ENCODE results near the gene COLGALT1. TPM values are rescaled to one million over a fixed set of nuclear protein-coding genes. Genes with fewer than 3 reads are reported as not detected.
"Not testable (repeated sequence)": the region's sequence is repeated elsewhere in the genome, so short reads cannot be mapped to it uniquely, and the experiment has no call there.

The COLGALT1 gene
- total RNA-seq, 4 donors from 2014 or later: 74.5 to 141 (median 88.2) TPM

DNA sequence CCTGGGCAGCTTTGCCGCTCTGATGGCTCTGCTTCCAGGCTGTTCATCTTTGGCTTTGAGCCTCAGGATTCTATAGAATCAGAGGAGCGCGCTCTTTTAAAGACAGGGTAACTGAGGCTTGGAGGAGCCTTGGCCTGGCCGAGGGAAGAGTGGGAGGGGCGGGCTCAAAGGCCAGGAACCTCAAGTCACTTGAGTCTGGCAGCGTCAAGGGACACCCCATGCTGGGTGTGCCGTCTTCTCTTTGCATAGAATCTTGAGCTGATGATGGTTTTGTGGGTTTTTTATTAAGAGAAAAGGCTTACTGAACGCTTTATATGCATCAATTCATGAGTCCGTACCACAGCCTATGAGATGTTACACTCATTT, 42.9 kb upstream of the COLGALT1 start:
- H3K27ac ChIP-seq: peak overlapping the region; percentile 93 to 100 (median 98)
- H3K4me1 ChIP-seq: peaks cover 6 to 54% (median 33%) of the 10 kb centered on the region in 4 donors
- no peaks in the 10 kb centered on the region for H3K27me3 ChIP-seq

DNA sequence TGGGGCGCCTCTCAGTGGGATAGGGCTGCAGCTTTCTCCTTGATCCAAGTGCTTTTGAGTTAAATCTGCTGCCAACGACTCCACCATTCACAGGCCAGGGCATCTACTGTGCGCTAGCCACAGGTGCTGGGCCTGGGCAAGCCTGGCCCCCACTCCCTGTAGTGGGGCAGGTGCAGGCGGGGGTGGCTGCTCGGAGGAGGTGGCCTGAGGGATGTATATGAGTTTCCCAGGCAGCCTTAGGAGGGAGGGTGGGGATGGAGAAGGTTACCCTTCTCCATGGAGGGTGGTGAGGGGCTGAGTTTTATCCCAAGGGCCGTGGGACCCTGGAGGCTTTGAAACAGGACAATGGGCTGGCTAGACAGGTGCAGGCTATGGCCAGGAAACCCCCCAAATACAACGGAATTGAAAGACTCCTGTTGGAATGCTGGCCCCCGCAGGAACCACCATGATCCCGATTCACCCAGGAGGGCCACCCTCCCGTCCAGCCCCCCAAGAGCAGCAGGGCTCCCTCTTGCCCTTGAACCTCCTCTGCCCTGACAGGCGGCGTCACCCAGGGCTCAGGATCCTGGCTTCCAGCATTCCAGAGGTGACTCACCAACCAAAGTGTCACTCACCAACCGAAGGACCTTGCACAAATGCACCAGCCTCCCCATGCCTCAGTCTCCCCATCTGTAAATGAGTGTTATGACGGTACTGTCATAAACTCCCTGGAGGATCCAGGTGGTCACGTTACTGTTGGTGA, 39.9 kb upstream of the COLGALT1 start:
- DNase-seq (ENCODE audit: low spot score in 2 of 2): no peak
- no peaks in the 10 kb centered on the region for H3K27me3 ChIP-seq
- H3K36me3 ChIP-seq: peaks cover 3 to 54% (median 8%) of the 10 kb centered on the region in 3 donors
- peaks cover 0 to 16% (median 5%) of the 10 kb centered on the region in 4 donors for H3K9me3 ChIP-seq
- peaks cover 0 to 25% (median 10%) of the 10 kb centered on the region in 4 donors for H3K4me1 ChIP-seq
- H3K27ac ChIP-seq: no peak overlapping the region
- H3K4me3 ChIP-seq: no peak overlapping the region
- TF ChIP-seq EP300 (IDR thresholded peaks at IDR 0.05) (no peak), POLR2A (IDR thresholded peaks at IDR 0.05) (no peak)
- TF ChIP-seq, protein P1, sequence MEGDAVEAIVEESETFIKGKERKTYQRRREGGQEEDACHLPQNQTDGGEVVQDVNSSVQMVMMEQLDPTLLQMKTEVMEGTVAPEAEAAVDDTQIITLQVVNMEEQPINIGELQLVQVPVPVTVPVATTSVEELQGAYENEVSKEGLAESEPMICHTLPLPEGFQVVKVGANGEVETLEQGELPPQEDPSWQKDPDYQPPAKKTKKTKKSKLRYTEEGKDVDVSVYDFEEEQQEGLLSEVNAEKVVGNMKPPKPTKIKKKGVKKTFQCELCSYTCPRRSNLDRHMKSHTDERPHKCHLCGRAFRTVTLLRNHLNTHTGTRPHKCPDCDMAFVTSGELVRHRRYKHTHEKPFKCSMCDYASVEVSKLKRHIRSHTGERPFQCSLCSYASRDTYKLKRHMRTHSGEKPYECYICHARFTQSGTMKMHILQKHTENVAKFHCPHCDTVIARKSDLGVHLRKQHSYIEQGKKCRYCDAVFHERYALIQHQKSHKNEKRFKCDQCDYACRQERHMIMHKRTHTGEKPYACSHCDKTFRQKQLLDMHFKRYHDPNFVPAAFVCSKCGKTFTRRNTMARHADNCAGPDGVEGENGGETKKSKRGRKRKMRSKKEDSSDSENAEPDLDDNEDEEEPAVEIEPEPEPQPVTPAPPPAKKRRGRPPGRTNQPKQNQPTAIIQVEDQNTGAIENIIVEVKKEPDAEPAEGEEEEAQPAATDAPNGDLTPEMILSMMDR (IDR thresholded peaks at IDR 0.05): no peak
- WGBS, 2 donors: 92% methylated on average over 13 to 15 of the region's 15 CpGs

More for the DNA sequence above, 42.9 kb upstream of the COLGALT1 start:
- peaks cover under 1 to 25% (median 4%) of the 10 kb centered on the region in 3 donors for H3K36me3 ChIP-seq
- H3K9me3 ChIP-seq: peaks cover 0 to 7% (median under 1%) of the 10 kb centered on the region in 4 donors
- H3K4me3 ChIP-seq: peak overlapping the region; percentile 85 to 94 (median 90)
- DNase-seq (ENCODE audit: low spot score in 2 of 2): no peak
- TF ChIP-seq, protein P1 (IDR thresholded peaks at IDR 0.05): no peak
- TF ChIP-seq EP300 (IDR thresholded peaks at IDR 0.05) (no peak), POLR2A (IDR thresholded peaks at IDR 0.05) (no peak)
- 55 to 59% methylated on average over 8 to 9 of the region's 9 CpGs for WGBS, 2 donors

DNA sequence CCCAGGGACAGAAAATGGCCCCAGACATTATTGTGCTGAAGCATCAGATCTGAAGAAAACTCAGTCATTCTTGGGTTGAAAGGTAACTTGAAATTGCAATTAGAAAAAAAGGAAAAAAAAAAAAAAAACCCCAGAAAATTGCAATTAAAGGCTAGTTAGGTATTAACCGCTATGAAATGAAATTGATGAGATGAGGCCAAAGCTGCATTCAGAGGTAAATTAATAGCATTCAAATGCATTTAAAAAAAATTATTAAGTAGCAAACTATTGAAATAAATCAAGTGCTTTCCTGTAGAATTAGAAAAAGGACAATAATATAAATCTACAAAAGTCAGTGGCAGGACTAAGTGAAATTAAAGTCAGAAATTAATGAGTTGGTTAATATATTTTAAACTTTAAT, 37.6 kb upstream of the COLGALT1 start:
- no peaks in the 10 kb centered on the region for H3K27me3 ChIP-seq
- TF ChIP-seq, protein P1 (IDR thresholded peaks at IDR 0.05): no peak
- TF ChIP-seq POLR2A (IDR thresholded peaks at IDR 0.05): no peak
- TF ChIP-seq EP300 (IDR thresholded peaks at IDR 0.05): no peak
- peaks cover 3 to 69% (median 12%) of the 10 kb centered on the region in 3 donors for H3K36me3 ChIP-seq
- no peak overlapping the region for H3K27ac ChIP-seq
- DNase-seq (ENCODE audit: low spot score in 2 of 2): no peak
- H3K9me3 ChIP-seq: peaks cover 0 to 16% (median 5%) of the 10 kb centered on the region in 4 donors
- H3K4me3 ChIP-seq: no peak overlapping the region
- WGBS, 2 donors: 97 to 100% methylated on average over 1 of the region's 1 CpG
- peaks cover 0 to 22% (median 2%) of the 10 kb centered on the region in 4 donors for H3K4me1 ChIP-seq

DNA sequence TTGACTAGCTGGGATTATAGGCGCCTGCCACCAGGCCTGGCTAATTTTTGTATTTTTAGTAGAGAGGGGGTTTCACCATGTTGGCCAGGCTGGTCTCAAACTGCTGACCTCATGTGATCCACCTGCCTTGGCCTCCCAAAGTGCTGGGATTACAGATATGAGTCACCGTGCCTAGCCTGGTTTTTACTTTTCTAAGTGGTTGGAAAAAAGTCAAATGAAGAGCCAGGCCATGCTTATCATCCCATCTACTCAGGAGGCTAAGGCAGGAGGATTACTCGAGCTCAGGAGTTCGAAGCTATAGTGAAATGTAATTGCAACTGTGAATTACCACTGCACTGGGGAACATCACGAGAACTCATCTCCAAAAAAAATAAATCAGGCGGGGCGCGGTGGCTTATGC, 36.8 kb upstream of the COLGALT1 start:
- not testable (repeated sequence) for H3K4me3 ChIP-seq; H3K27ac ChIP-seq; DNase-seq (ENCODE audit: low spot score in 2 of 2); H3K27me3 ChIP-seq
- Histone ChIP-seq H3K9me3 (peaks cover 0 to 16% (median 5%) of the 10 kb centered on the region in 4 donors), H3K36me3 (peaks cover 3 to 69% (median 12%) of the 10 kb centered on the region in 3 donors), H3K4me1 (peaks cover 0 to 22% (median 3%) of the 10 kb centered on the region in 4 donors)
- 97 to 98% methylated on average over 8 of the region's 8 CpGs for WGBS, 2 donors

DNA sequence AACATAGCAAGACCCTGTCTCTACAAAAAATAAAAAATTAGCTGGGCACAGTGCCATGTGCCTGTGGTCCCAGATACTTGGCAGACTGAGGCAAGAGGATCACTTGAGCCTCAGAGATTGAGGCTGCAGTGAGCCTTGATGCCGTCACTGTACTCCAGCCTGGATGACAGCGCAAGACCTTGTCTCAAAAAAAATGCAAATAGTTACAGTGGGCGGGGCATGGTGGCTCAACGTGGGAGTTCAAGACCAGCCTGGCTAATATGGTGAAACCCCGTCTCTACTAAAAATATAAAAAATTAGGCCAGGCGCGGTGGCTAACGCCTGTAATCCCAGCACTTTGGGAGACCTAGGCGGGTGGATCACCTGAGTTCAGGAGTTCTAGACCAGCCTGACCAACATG, 35.5 kb upstream of the COLGALT1 start:
- no peak overlapping the region for H3K4me3 ChIP-seq
- H3K27ac ChIP-seq: no peak overlapping the region
- peaks cover 3 to 69% (median 12%) of the 10 kb centered on the region in 3 donors for H3K36me3 ChIP-seq
- peaks cover 0 to 20% (median 5%) of the 10 kb centered on the region in 4 donors for H3K9me3 ChIP-seq
- no peak for DNase-seq (ENCODE audit: low spot score in 2 of 2)
- no peaks in the 10 kb centered on the region for H3K27me3 ChIP-seq
- WGBS, 2 donors: 89 to 90% methylated on average over 9 of the region's 9 CpGs
- peaks cover 0 to 15% (median 3%) of the 10 kb centered on the region in 4 donors for H3K4me1 ChIP-seq
- TF ChIP-seq POLR2A (IDR thresholded peaks at IDR 0.05) (no peak), EP300 (IDR thresholded peaks at IDR 0.05) (no peak)
- TF ChIP-seq, protein P1 (IDR thresholded peaks at IDR 0.05): no peak
